GM12801 (cell line): Measurements from ENCODE around the gene ADAMTSL1.

Source experiments
- TF ChIP-seq, protein P1 (sequence below): IDR thresholded peaks from one replicate; pipeline ENCODE4 v1.5.1; 2011; ENCODE audit warnings: control low read depth; ENCODE audit not compliant: insufficient read length; ENCODE audit errors: extremely low read depth

ADAMTSL1 gene

DNA sequence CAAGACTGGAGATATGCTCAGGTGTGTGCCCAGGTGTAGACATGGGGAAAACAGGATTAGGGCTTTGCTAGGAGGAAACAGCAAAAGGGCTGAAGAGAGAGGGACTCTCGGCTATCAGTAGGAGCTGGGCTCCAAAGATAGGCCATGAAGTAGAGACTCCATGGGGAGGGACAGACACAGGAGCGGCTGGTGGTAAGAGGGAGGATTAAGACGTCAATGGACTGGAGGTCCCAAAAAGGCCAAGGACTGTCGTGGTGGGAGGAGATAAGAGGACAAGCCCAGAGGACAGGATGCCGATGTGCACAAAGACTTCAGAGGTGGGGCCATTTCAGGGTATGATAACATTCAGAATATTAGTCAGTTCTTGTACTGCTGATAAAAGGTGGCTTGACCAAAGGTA lies 466.0 kb downstream of the ADAMTSL1 start:
- TF ChIP-seq, protein P1, sequence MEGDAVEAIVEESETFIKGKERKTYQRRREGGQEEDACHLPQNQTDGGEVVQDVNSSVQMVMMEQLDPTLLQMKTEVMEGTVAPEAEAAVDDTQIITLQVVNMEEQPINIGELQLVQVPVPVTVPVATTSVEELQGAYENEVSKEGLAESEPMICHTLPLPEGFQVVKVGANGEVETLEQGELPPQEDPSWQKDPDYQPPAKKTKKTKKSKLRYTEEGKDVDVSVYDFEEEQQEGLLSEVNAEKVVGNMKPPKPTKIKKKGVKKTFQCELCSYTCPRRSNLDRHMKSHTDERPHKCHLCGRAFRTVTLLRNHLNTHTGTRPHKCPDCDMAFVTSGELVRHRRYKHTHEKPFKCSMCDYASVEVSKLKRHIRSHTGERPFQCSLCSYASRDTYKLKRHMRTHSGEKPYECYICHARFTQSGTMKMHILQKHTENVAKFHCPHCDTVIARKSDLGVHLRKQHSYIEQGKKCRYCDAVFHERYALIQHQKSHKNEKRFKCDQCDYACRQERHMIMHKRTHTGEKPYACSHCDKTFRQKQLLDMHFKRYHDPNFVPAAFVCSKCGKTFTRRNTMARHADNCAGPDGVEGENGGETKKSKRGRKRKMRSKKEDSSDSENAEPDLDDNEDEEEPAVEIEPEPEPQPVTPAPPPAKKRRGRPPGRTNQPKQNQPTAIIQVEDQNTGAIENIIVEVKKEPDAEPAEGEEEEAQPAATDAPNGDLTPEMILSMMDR = no peak

DNA sequence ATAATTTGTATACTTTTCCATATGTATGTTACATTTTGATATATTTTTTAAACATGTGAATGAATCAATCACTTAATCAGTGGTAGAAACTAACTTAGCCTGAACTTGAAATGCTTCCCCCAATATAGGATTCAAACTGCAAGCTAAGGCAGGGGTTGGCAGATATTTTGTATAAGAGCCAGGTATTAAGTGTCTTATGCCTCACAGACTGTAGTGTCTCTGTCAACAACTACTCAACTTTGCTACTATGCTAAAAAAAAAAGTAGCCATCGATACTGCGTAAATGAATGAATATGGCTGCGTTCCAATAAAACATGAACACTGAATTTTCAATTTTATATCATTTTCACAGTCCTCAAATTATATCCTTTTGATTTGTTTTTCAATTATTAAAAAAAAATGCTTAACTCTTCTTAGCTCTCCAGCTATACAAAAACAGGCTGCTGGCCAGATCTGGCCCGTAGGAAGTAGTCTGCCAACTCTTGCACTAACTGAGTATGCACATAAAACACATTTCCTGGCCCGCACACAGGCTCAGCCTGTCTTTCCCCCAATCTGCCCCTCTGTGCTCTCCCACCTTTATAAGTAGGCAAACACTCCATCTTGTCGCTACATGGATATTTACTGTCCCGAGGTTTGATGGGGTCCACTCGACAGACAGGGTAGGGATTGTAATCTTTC lies 467.2 kb downstream of the ADAMTSL1 start:
- TF ChIP-seq, protein P1 = no peak

DNA sequence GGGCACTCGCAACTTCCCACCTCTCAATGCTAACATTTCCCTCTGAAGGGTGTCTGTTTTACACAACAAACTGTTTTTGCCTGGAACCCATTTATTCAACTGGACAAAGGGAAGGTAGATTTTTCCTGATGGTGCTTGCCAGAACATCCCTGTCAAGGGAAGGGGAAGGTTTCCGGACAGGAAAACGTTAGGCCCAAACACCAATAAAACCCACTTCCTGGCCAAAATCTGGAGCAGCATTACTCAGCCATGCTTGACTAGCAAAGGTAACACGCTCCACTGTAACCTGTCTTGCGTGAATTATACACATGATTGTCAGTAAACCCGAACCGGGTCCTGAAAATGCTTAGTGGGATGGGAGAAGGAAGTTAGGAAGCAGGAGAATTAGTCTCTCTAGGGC lies 468.8 kb downstream of the ADAMTSL1 start:
- TF ChIP-seq, protein P1 = no peak

DNA sequence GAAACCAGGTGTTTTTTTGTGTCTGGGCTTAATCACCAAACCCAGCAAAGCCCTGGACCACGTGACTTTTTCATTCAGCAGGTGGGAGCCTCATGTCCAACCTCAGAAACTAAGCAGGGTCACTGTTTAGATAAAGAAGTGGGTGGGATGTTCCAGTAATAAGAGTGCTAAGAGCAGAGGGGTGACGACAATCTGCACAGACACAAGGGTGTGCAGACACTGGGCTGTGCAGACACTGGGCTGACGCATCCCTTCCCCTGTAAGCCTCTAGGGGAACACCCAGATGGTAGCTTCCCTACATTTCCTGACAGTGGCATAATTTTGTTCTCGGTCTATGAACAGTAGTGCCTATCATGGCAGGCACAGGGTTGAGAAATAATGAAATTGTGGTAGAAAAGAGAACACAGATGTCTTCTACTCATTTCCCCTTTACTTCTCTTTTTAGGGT lies 474.0 kb downstream of the ADAMTSL1 start:
- TF ChIP-seq, protein P1 = no peak

DNA sequence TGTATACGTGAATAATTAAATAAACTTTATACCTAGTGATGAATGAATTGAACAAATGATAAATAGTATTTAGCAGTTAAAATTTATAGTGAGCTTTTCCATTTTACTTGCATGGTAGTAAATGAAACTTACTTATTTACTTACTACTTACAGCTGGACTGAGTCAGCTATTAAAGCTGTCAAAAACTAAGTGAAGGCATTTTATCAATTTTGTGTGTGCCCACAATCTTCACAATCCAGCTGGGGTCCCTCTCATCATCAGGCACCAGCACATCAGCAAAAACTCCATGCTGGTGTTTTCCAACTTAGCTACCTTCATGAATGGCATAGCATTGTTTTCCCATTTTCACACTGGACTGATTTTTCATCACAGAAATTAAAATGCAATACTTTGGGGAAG lies 478.0 kb downstream of the ADAMTSL1 start:
- TF ChIP-seq, protein P1 = no peak

DNA sequence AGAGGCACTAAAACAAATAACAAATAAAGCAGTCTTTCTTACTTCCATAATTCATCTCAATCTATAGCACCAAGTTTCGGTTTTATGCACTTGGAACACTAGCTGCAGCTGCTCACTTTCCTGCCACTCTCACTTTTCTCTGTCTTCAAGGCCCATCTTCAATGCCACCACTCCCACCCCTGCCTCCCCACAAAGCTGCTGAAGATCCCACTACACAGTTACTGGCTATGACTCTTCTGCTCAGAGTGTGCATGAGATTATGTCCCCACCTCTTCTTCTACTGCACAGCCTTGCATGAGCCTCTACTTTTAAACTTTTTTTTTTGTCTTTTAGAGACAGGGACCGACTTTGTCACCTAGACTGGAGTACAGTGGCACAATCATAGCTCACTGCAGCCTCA lies 481.7 kb downstream of the ADAMTSL1 start:
- TF ChIP-seq, protein P1 = no peak
